ENCODE results near the gene WNK2.
"Not testable (repeated sequence)": the region's sequence is repeated elsewhere in the genome, so short reads cannot be mapped to it uniquely, and the experiment has no call there.

WNK2 gene

DNA sequence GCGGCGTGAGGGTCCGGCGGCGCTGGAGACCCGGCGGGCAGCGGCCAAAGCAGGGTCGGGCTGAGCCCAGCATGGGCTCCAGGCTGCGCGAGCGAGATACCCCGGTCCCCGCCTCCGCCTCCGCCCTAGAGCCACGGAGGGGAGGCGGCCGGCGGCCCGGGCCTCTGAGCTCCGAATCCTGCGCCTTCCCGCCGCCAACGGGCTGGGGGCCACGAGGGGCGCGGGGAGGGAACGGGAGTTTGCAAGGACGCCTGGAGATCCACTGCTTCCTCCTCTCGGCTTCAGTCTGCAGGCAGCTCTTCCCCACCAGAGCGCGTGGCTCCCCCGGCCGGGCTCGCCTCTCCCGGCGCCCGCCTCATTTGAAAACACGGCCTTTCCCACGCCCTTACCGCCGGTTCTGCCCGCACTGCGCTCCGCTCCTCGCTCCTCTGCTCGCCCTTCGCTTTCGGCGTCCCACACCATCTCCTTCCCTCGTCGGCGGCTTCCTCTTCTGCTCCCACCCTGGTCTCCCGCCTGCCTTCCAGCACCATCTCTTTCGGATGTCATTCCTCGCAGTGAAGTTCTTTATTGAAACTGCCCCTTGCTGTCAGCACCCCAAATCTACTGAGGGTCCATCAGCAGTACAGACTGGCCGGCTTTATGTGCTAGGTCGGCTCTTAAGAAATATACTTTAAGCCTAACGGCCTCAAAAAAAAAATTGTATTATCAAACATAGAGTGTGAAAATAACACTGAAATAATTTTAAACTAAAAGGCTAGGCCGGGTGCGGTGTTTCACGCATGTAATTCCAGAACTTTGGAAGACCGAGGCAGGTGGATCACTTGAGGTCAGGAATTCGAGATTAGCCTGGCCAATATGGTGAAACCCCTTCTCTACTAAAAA lies 162.5 kb downstream of the WNK2 start:
- H3K36me3 ChIP-seq (ENCODE audit: low read depth): no peaks in the 10 kb centered on the region
- no peak overlapping the region for H3K27ac ChIP-seq (ENCODE audit: poor library complexity, severe bottlenecking)
- TF ChIP-seq, protein P1, sequence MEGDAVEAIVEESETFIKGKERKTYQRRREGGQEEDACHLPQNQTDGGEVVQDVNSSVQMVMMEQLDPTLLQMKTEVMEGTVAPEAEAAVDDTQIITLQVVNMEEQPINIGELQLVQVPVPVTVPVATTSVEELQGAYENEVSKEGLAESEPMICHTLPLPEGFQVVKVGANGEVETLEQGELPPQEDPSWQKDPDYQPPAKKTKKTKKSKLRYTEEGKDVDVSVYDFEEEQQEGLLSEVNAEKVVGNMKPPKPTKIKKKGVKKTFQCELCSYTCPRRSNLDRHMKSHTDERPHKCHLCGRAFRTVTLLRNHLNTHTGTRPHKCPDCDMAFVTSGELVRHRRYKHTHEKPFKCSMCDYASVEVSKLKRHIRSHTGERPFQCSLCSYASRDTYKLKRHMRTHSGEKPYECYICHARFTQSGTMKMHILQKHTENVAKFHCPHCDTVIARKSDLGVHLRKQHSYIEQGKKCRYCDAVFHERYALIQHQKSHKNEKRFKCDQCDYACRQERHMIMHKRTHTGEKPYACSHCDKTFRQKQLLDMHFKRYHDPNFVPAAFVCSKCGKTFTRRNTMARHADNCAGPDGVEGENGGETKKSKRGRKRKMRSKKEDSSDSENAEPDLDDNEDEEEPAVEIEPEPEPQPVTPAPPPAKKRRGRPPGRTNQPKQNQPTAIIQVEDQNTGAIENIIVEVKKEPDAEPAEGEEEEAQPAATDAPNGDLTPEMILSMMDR (IDR thresholded peaks at IDR 0.05; ENCODE audit: poor library complexity, severe bottlenecking): no peak
- DNase-seq (ENCODE audit: low spot score): no peak
- peaks cover 21% of the 10 kb centered on the region for H3K27me3 ChIP-seq (ENCODE audit: insufficient read depth, poor library complexity, severe bottlenecking)
- H3K4me3 ChIP-seq (ENCODE audit: severe bottlenecking): peak overlapping the region; percentile 1
- H3K4me1 ChIP-seq (ENCODE audit: insufficient read depth, poor library complexity, severe bottlenecking): no peaks in the 10 kb centered on the region
- 0 out of 3 replicates have a peak, but pooled peaks have one; percentile 12 for ATAC-seq (ENCODE audit: low read depth)
- no peaks in the 10 kb centered on the region for H3K9me3 ChIP-seq (ENCODE audit: severe bottlenecking)

DNA sequence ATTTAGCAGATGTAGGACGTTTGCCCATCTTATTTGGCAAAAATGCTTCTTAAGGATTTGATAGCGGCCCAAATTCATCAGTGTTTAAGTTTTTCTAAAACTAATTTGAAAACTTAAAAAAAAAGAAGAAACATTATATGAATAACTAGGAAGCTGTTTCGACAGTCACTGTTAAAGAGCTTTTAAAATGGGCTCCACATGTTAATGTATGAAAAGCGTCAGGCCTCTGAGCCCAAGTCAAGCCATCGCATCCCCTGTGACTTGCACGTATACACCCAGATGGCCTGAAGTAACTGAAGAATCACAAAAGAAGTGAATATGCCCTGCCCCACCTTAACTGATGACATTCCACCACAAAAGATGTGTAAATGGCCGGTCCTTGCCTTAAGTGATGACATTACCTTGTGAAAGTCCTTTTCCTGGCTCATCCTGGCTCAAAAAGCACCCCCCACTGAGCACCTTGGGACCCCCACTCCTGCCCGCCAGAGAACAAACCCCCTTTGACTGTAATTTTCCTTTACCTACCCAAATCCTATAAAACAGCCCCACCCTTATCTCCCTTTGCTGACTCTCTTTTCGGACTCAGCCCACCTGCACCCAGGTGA lies 163.5 kb downstream of the WNK2 start:
- H3K9me3 ChIP-seq (ENCODE audit: severe bottlenecking); H3K36me3 ChIP-seq (ENCODE audit: low read depth); H3K27ac ChIP-seq (ENCODE audit: poor library complexity, severe bottlenecking); H3K4me3 ChIP-seq (ENCODE audit: severe bottlenecking); DNase-seq (ENCODE audit: low spot score); H3K4me1 ChIP-seq (ENCODE audit: insufficient read depth, poor library complexity, severe bottlenecking); ATAC-seq (ENCODE audit: low read depth): not testable (repeated sequence)
- peaks cover 21% of the 10 kb centered on the region for H3K27me3 ChIP-seq (ENCODE audit: insufficient read depth, poor library complexity, severe bottlenecking)

DNA sequence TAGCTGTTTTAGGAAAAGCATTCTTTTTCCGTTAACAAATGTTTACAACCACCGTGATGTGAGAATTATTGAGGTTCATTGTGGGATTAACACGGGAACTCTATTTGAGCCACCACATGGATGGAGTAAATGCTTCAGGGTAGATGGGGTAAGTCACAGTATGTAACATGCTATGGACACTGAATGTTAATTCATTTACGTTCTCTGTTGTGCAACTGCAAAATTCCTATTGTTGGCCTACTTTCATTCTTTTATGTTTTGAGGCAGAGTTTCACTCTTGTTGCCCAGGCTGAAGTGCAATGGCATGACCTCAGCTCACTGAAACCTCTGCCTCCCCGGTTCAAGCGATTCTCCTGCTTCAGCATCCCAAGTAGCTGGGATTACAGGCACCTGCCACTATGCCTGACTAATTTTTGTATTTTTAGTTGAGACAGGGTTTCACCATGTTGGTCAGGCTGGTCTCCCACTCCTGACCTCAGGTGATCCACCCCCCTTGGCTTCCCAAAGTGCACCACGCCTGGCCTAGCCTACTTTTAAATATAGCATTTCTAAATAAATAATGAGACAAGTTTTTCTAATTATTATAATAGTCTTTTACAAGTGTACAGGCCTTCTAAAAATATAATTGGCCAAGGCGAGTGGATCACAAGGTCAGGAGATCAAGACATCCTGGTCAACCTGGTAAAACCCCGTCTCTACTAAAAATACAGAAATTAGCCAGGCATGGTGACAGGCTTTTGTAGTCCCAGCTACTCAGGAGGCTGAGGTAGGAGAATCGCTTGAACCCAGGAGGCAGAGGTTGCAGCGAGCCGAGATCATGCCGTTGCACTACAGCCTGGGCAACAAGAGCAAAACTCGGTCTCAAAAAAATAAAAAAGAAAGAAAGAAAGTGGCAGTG lies 169.7 kb downstream of the WNK2 start:
- H3K4me3 ChIP-seq (ENCODE audit: severe bottlenecking); DNase-seq (ENCODE audit: low spot score); H3K27ac ChIP-seq (ENCODE audit: poor library complexity, severe bottlenecking); H3K27me3 ChIP-seq (ENCODE audit: insufficient read depth, poor library complexity, severe bottlenecking); H3K4me1 ChIP-seq (ENCODE audit: insufficient read depth, poor library complexity, severe bottlenecking); ATAC-seq (ENCODE audit: low read depth); H3K36me3 ChIP-seq (ENCODE audit: low read depth); H3K9me3 ChIP-seq (ENCODE audit: severe bottlenecking): not testable (repeated sequence)

DNA sequence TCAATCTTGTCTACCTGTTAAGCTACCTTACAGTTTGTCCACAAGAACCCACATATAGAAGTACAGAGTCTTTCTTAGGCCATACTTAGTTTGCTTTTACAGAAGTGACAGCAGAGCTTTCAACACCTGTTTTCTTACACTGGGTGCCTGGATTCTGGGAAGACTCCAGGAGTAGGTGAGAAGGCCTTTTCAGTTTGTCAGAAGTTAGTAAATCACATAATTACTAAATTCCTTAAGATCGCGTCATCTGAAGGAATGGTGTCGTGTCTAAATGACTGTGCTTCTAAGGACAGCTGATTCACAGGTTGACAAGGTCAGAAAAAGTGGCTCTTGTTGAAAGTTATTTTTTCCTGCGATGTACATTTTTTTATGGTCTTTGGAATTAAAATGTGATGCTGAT lies 170.5 kb downstream of the WNK2 start:
- H3K9me3 ChIP-seq (ENCODE audit: severe bottlenecking): no peaks in the 10 kb centered on the region
- H3K4me1 ChIP-seq (ENCODE audit: insufficient read depth, poor library complexity, severe bottlenecking): peaks cover 2% of the 10 kb centered on the region
- H3K27me3 ChIP-seq (ENCODE audit: insufficient read depth, poor library complexity, severe bottlenecking): no peaks in the 10 kb centered on the region
- ATAC-seq (ENCODE audit: low read depth): peak; percentile 27; the same call in 1 of the 3 replicates
- no peaks in the 10 kb centered on the region for H3K36me3 ChIP-seq (ENCODE audit: low read depth)
- no peak for DNase-seq (ENCODE audit: low spot score)
- no peak overlapping the region for H3K27ac ChIP-seq (ENCODE audit: poor library complexity, severe bottlenecking)
- H3K4me3 ChIP-seq (ENCODE audit: severe bottlenecking): no peak overlapping the region
- TF ChIP-seq, protein P1 (IDR thresholded peaks at IDR 0.05; ENCODE audit: poor library complexity, severe bottlenecking): no peak

DNA sequence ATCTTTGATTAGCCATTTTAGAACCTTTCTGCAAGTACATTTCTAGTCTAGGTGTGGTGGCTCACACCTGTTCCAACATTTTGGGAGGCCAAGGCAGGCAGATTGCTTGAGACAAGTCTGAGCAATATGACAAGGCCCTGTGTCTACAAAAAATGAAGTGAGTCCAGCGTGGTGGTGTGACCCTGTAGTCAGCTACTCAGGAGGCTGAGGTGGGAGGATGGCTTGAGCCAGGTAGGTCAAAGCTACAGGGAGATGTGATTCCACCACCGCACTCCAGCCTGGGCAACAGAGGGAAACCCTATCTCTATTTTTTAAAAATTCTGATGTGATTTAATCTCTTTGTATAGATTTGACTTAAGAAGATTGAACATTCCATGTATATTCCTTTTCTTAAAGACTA lies 171.9 kb downstream of the WNK2 start:
- H3K4me1 ChIP-seq (ENCODE audit: insufficient read depth, poor library complexity, severe bottlenecking): peaks cover 2% of the 10 kb centered on the region
- ATAC-seq (ENCODE audit: low read depth) (no peak), DNase-seq (ENCODE audit: low spot score) (no peak)
- no peak overlapping the region for H3K27ac ChIP-seq (ENCODE audit: poor library complexity, severe bottlenecking)
- H3K36me3 ChIP-seq (ENCODE audit: low read depth): no peaks in the 10 kb centered on the region
- TF ChIP-seq, protein P1 (IDR thresholded peaks at IDR 0.05; ENCODE audit: poor library complexity, severe bottlenecking): no peak
- no peak overlapping the region for H3K4me3 ChIP-seq (ENCODE audit: severe bottlenecking)
- H3K9me3 ChIP-seq (ENCODE audit: severe bottlenecking): peaks cover 9% of the 10 kb centered on the region
- no peaks in the 10 kb centered on the region for H3K27me3 ChIP-seq (ENCODE audit: insufficient read depth, poor library complexity, severe bottlenecking)
